ENCODE results near the gene CD55.

DNA sequence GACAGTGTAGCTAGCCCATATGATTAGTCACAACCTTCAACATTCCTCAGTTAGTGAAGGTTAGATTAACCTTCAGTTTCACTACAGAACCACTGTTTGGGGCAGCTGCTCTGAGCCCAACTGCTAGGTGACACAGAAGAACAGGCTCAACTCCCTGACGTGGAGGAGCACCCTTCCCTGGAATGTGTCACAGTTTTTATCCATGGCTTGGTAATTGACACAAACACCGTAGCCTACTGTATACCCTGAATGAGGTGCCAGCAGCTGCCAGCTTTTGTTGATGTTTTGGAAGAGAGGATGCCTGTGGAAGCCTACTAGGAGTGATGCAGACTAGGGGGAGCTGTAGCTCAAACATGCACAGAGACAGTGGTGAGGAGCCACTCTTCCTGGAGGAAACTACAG lies 76.0 kb downstream of the CD55 start:
- TF ChIP-seq, protein P1, sequence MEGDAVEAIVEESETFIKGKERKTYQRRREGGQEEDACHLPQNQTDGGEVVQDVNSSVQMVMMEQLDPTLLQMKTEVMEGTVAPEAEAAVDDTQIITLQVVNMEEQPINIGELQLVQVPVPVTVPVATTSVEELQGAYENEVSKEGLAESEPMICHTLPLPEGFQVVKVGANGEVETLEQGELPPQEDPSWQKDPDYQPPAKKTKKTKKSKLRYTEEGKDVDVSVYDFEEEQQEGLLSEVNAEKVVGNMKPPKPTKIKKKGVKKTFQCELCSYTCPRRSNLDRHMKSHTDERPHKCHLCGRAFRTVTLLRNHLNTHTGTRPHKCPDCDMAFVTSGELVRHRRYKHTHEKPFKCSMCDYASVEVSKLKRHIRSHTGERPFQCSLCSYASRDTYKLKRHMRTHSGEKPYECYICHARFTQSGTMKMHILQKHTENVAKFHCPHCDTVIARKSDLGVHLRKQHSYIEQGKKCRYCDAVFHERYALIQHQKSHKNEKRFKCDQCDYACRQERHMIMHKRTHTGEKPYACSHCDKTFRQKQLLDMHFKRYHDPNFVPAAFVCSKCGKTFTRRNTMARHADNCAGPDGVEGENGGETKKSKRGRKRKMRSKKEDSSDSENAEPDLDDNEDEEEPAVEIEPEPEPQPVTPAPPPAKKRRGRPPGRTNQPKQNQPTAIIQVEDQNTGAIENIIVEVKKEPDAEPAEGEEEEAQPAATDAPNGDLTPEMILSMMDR (conservative IDR thresholded peaks at IDR 0.05; ENCODE audit: low read depth, low read length), result no peak
- TF ChIP-seq EZH2 (IDR thresholded peaks at IDR 0.05; ENCODE audit: borderline replicate concordance, low read depth, low read length, poor library complexity, severe bottlenecking), result no peak
